22Rv1 (cell line): ENCODE data around the gene SLC6A20.

Experiments
- ZFX ChIP-seq: fragments of 450-650 bp; IDR thresholded peaks from 2 replicates; pipeline ENCODE4 v1.6.1; 2017; ENCODE audit warnings: antibody characterized with exemption, borderline replicate concordance
- TF ChIP-seq, protein P1 (sequence below): fragments of 450-650 bp; IDR thresholded peaks from 2 replicates; pipeline ENCODE4 v1.5.1; 2017; ENCODE audit warnings: mild to moderate bottlenecking

DNA sequence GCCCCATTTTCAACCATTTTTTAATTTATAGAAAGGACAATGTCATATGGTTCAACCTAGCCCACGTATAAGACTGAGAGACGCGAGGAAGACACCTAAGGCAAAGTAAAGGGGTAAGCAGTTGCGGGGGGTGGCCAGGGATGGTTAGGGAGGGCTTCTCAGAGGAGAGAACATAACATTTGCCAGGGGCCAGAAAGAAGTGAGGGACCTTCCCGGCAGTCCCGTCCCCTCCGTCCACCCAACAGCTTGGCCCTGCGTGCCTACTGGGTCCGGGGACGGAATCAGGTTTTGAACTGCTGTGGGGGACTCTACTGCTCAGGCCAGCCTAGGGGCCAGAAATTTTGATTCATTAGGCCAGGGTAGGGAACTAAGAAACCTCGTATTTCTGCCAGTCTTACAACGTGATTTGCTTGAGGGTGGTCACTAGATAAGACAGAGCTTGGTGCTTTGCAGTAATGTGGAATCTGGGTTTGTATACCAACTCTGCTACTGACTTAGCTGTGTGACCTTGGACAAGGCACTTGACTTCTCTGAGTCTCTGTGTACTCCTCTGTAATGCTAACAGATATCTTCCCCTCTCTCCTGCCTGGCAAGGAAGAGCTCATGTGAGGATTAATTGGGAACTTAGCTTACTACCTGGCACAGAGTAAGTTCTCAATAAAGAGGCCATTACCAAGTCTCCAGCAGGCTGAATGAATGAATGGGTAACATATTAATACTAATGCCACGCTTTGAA lies 734 bp upstream of the SLC6A20 start:
- TF ChIP-seq, protein P1, sequence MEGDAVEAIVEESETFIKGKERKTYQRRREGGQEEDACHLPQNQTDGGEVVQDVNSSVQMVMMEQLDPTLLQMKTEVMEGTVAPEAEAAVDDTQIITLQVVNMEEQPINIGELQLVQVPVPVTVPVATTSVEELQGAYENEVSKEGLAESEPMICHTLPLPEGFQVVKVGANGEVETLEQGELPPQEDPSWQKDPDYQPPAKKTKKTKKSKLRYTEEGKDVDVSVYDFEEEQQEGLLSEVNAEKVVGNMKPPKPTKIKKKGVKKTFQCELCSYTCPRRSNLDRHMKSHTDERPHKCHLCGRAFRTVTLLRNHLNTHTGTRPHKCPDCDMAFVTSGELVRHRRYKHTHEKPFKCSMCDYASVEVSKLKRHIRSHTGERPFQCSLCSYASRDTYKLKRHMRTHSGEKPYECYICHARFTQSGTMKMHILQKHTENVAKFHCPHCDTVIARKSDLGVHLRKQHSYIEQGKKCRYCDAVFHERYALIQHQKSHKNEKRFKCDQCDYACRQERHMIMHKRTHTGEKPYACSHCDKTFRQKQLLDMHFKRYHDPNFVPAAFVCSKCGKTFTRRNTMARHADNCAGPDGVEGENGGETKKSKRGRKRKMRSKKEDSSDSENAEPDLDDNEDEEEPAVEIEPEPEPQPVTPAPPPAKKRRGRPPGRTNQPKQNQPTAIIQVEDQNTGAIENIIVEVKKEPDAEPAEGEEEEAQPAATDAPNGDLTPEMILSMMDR, result no peak
- TF ChIP-seq ZFX, result no peak
